GM10847 (cell line): ENCODE data around the gene SLC6A9.

ENCODE experiments used
- POLR2A ChIP-seq: IDR thresholded peaks from 2 replicates; pipeline ENCODE4 v1.6.1; 2011; ENCODE audit not compliant: insufficient read length; ENCODE audit errors: extremely low read depth

SLC6A9 gene

DNA sequence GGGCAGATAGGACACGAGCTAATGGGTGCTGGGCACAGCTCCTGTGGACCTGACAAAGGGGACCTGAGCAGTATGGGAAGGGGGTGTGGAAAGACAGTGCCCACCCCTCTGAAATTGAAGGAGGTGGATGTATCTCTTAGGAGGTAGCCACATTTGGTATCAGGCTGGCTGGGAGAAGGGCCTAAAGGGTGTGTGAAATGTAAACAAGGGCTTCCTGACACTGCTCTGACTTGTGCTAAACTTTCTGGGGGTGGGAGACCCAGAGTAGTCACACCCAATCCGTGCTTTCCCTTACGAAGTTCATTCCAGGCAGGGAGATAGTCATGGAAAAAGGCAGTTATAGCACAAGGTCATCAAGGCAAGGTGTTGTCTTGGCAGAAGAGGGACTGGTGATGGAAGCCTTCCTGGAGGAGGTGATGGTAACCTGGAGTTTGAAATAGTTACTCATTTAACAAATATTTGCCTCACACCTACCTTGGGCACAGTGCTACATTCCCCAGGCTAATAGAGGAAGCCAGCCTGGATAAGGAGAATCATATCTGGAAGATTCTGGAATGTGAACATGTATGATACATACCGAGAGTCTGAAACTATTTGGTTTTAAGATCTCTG lies 45.2 kb downstream of the SLC6A9 start:
- TF ChIP-seq POLR2A: no peak

DNA sequence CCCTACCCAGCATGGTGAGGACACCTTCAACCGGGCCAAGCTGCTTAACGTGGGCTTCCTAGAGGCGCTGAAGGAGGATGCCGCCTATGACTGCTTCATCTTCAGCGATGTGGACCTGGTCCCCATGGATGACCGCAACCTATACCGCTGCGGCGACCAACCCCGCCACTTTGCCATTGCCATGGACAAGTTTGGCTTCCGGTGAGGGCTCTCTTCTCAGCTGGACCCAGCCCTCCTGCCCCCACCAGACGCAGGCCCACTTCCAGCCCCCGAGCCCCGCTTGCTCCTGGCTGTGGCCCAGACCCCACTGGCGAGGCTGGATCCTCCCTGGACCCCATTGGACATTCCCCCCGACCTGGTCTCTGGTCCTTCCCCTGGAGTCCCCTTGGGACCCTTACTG lies 46.4 kb downstream of the SLC6A9 start:
- TF ChIP-seq POLR2A: no peak

DNA sequence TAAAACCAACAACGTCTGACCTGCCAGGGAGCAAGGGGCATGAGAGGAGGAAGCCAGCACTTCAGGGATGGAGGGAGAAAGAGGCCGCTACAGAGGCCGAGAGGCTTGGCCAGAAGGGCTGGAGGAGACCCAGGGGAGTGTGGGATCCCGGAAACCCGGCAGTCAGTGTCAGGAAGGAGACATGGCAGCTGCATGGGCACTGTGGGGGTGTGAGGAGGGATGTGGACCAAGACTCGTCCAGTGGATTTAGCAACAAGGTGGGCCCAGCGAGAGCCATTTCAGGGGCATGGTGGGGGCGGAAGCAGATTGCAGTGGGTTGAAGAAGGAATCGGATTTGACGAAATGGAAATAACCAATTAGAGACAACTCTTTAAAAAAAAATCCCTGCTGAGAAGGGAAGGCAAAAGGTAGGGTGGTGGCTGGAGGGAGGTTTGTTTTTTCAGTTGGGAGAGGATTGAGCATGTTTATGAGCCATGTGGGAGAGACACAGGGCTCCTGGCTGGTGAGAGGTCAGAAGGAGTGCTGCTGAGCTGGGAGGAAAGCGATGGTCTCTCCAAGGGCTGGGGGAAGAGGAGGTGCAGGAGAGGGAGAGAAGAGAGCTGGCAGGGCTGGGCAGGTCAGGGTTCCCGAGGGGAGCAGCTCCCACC lies 47.9 kb downstream of the SLC6A9 start:
- TF ChIP-seq POLR2A: no peak

DNA sequence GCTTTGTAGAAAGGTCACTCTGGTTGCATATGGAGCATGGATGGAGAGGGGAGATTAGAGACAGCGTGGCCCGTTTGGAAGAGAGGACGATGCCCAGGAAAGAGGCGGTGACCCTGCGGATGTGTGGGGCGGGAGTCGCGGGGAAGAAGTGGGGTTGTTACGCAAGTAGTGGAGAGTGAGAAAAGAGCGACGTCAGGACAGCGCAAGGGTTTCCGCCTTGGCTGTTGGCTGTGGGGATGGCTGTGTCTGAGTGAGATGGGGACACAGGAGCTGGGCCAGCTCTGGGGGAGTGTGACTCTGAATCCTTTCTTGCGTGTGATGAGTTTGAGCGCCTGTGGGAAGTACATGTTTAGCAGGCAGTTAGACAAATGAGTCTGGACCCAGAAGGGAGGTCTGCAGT lies 48.5 kb downstream of the SLC6A9 start:
- no peak for TF ChIP-seq POLR2A

DNA sequence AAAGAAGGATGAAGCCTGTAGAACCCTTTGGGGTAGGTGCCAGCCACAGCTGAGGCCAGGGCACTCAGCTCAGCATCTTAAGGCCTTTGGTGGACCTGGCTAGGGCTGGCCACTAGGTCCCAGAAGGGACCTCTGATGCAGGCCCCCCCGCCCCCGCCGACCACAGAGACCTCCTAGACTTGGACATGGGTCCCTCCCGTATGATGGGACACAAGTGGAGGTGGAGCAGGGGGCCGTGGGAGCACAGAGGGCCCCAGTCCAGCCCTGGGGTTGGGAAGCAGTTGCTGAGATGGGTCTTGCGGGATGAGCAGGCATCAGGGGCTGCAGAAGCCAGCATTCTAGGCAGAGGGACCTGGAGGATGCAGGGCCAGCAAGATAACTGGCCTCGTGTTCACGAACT lies 49.0 kb downstream of the SLC6A9 start:
- TF ChIP-seq POLR2A: no peak

DNA sequence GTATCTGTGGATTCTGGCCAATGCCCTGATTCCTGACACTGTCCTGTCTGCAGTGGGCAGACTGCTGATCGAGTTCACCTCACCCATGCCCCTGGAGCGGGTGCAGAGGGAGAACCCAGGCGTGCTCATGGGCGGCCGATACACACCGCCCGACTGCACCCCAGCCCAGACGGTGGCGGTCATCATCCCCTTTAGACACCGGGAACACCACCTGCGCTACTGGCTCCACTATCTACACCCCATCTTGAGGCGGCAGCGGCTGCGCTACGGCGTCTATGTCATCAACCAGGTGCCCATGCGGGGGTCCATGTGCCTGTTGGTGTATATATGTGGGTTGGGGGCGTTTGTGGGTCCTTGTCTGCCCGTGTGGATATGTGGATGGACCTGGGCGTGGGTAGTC lies 49.6 kb downstream of the SLC6A9 start:
- TF ChIP-seq POLR2A: no peak

DNA sequence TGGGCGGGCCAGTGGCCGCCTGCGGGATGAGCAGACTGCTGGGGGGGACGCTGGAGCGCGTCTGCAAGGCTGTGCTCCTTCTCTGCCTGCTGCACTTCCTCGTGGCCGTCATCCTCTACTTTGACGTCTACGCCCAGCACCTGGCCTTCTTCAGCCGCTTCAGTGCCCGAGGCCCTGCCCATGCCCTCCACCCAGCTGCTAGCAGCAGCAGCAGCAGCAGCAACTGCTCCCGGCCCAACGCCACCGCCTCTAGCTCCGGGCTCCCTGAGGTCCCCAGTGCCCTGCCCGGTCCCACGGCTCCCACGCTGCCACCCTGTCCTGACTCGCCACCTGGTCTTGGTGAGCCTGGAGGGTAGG lies 50.1 kb downstream of the SLC6A9 start:
- no peak for TF ChIP-seq POLR2A

DNA sequence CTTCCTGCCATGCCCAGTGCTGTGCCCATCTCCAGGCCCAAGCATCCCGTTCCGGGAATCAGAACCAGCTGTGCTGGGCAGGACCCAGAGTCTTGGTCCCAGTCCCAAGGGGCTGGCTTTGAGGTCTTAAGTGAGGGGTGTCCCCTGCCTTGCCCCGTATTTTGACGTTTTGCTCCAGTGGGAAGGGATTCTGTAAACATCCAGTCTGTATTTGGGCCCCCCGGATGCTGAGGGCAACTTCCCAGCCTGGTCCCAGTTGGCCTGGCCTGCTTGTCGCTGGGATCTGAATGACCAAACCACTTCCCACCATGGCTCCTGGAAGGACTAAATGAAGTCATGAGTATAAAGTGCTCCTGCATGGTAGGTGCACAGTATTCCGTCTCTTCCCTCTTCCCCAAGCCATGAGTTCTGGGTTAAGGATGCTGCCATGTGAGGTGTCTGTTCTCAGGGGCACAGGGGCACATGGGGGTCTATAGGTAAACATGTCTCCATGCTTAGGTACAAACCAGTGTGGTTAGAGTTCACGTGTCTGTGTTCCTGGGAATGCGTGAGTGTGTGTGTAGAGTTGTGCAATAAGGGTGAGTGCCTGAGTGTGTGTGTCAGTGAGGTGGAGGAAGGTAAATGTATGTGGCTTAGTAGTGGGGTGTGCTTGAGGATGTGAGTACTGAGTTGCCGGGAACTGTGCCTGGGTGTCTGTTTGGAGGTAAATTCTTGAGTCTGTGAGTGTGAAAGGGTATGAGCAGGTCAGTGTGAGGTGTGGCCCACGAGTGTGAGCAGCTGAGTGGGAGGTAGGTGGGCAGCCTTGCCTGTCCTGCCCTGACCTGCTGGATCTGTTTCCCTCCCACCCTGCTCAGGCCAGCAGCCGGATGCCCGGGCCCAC lies 50.8 kb downstream of the SLC6A9 start:
- TF ChIP-seq POLR2A: no peak

DNA sequence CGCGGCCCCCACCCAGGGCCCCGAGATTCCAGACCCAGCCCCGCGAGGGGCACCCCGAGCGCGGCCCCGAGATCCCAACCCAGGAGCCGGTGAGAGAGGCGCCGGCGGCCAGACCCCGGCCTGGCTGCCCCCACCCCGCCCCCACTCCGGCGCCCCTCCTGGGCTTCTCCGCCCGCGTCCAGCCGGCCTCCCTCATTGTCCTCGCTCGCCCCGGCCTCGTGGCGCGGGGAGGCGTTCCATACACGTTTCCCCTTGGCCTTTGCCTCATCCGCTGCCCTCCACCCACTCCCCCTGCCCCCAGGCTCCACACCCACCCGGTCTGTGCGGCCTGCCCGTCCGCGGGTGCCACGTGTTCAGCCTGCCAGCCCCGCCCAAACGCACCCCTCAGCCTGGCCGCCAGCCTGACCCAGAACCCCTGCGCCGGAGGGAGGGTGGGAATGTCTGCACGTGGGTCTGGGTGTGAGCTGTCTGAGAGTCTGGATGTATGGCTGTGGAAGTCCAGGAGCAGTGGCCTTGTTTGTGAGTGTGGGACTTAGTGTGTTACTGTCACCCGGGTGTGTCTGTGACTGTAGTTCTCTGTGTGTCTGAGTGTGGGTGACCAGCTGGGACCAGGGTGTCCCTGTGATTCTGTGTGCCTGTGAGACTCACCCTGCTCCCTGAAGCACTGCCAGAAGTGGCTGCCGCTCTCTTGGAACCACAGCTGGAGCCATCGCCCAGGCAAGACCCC lies 51.6 kb downstream of the SLC6A9 start:
- TF ChIP-seq POLR2A: no peak

DNA sequence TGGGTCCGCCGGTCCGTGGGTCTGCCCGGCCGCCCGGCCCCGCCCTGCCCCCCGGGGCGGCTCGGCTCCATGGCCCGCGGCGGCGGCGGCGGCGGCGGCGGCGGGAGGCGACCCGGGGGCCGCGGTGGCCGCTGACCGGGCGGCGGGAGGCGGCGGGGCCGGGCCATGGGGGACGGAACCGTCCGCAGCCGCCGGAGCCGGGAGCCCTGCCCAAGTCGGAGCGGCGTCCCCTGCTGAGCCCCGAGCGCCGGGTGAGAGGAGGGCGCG lies 52.1 kb downstream of the SLC6A9 start:
- TF ChIP-seq POLR2A: no peak

DNA sequence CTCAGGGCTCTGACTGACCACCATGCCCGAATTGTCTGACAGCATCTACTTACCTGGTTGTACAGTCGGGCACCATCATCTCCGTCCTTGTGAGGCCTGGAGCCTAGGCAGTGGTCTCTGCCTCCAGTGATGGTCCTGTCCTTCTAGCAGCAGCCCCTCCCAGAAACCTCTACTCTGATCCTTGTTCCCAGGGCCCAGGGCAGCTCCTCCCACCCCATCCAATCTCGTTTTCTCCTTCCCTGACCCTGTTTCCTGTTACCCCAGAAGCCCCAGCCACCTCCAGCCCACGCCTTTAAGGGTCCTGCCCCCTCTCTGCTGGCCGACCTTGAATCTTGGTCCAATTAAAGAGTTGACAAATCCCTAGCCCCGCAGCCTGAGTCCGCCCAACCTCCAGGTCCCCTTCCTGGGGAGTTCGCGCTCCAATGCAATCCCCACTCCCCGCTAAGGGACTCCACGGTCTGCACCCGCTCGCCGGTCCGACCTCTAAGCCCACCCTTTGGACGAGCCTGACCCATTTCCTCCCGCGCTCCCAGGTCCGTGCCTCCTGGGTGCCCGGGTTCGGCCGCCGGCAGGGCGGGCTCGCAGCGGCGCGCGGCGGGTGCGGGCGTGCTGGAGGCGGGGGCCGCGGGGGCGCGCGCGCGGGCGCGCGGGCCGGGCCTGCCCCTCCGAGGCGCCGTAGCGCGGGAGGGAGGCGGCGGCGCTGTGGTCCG lies 52.6 kb downstream of the SLC6A9 start, which contains the start of gene B4GALT2:
Gene B4GALT2, plus strand, starts transcription at position 660 of the 710 bp plus-strand sequence. CDS start 1,951 bp downstream, outside the sequence.
- no peak for TF ChIP-seq POLR2A

DNA sequence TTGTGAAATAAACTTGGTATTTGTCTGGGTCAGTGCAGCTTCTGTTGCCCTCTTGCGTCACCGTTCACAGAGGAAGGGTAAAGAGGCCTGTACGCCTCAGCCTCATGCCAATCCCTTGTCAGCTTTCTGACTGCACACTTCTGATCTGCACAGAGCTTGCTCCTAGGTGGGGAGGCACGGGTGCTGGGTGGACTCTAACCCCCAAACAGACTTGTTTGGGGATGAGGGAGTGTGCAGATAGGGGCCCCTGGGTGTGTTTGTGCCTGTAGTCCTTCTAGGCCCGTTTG lies 53.1 kb downstream of the SLC6A9 start:
- TF ChIP-seq POLR2A: no peak

DNA sequence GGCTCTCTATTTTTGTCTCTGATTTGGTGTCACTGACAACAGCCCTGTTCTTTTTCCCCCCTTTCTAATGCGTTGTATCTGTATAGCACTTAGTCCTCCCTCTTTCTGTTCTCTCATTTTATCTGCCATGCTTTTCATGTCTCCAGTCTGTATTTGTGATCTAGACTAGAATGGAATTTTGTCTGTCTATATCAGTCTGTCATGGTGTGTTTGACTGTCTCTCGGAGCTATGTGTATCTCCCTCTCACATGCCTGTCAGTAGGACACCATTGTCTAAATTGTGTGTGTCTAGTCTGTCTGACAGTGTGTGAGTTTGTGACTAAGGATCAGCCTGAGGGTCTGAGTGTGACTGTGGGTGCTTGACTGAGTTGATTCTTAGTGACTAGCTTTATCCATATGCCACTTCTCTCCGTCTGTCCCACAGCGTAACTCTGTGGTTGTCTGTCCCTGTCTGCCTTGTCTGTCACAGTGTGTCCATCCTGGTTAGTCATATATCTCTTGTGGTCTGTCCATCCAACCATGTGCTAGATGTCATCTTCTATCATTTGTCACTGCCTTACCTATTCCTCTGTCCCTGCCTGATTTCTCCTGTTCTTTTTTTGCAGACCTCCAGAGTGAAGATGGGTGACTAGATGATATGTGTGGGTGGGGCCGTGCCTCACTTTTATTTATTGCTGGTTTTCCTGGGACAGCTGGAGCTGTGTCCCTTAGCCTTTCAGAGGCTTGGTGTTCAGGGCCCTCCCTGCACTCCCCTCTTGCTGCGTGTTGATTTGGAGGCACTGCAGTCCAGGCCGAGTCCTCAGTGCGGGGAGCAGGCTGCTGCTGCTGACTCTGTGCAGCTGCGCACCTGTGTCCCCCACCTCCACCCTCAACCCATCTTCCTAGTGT lies 53.6 kb downstream of the SLC6A9 start:
- TF ChIP-seq POLR2A: no peak

DNA sequence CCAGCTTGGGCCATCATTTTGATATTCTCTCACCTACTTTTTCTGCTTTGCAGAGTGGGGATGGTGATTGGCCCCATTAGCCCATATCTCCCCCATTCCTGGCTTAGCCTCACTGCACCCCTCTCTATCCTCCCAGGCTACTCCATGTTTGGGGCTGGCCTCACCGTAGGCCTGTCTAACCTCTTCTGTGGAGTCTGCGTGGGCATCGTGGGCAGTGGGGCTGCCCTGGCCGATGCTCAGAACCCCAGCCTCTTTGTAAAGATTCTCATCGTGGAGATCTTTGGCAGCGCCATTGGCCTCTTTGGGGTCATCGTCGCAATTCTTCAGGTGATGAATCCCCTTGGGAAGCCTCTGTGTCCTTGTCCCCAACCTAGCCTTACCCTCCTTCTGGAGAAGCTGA lies 54.4 kb downstream of the SLC6A9 start:
- no peak for TF ChIP-seq POLR2A

DNA sequence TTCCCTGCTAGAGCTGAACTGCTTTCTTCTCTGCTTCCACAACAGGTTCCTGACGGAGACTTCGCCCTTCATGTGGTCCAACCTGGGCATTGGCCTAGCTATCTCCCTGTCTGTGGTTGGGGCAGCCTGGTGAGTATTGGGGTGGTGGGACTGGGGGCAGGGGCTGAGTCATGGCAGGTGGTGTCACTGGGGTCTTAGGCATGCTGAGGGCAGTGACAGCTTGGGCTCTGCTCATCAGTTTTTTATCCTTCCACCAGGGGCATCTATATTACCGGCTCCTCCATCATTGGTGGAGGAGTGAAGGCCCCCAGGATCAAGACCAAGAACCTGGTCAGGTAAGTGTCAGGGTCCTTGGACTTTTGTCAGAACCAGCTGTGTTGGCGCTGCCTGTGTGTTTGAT lies 55.2 kb downstream of the SLC6A9 start:
- TF ChIP-seq POLR2A: no peak
